DOHH2 (cell line): Measurements from ENCODE around the gene SDHAF2.

Experiments used
- CTCF ChIP-seq: fragments of 200-600 bp; sonication (generic); IDR thresholded peaks from one replicate; pipeline ENCODE4 v1.5.1; 2014; ENCODE audit warnings: antibody characterized with exemption, mild to moderate bottlenecking, low read depth, low read length; ENCODE audit not compliant: poor library complexity, severe bottlenecking
- EZH2phosphoT487 ChIP-seq: fragments of 200-600 bp; sonication (generic); IDR thresholded peaks from 2 replicates; pipeline ENCODE4 v1.6.1; 2017; ENCODE audit warnings: borderline replicate concordance, mild to moderate bottlenecking, antibody characterized with exemption, low read length, moderate library complexity, mixed read lengths

- no peak for TF ChIP-seq CTCF
- no peak for TF ChIP-seq EZH2phosphoT487
Observed at GRCh38 chr11:61404103-61404502, 25.8 kb upstream of the SDHAF2 start.
